SH-SY5Y (cell line): ENCODE data around the gene ELMO3.

ENCODE experiments used
- GATA2 ChIP-seq: IDR thresholded peaks from 2 replicates; pipeline ENCODE4 v1.6.1; 2011; ENCODE audit warnings: mild to moderate bottlenecking, low read depth, low read length
- GATA3 ChIP-seq: IDR thresholded peaks from 2 replicates; pipeline ENCODE4 v1.6.1; 2011; ENCODE audit warnings: low read depth, mild to moderate bottlenecking, low read length, moderate library complexity

Gene ELMO3

GRCh38 chr16:67183627-67184452 lies 15.1 kb upstream of the ELMO3 start, which contains the start of gene MATCAP1:
Gene MATCAP1, minus strand, starts transcription at chr16:67183963. Its CDS starts 3,353 bp downstream, at chr16:67180610.
- TF ChIP-seq GATA3 (no peak), GATA2 (peak; percentile 34; the same call in 1 of the 2 replicates)

GRCh38 chr16:67184453-67184994 lies 14.4 kb upstream of the ELMO3 start:
- TF ChIP-seq GATA2 (no peak), GATA3 (no peak)

- TF ChIP-seq GATA3 (no peak), GATA2 (no peak)
Observed at GRCh38 chr16:67184995-67185650, 13.8 kb upstream of the ELMO3 start.

- TF ChIP-seq GATA3 (no peak), GATA2 (no peak)
Observed at GRCh38 chr16:67185651-67186134, 13.2 kb upstream of the ELMO3 start.

DNA sequence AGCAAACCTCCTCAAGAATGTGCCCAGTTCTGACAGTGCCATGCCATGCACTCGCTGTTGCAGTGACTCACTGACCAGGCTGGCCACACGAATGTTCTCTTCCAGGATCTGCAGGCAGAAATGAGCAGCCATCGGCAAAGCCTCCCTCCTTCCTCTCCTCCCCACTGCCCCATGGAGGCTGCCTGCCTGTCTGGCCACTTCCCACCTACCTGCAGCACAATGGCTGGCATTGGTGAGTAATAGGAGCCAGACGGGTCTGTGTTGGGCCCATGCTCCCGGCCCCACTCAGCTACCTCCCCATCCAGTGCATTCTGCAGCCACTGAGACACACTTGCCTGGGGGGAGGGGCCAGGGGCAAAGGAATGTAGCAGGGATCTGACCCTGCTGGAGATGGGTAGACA lies 12.4 kb upstream of the ELMO3 start:
- TF ChIP-seq GATA3: no peak
- no peak for TF ChIP-seq GATA2

DNA sequence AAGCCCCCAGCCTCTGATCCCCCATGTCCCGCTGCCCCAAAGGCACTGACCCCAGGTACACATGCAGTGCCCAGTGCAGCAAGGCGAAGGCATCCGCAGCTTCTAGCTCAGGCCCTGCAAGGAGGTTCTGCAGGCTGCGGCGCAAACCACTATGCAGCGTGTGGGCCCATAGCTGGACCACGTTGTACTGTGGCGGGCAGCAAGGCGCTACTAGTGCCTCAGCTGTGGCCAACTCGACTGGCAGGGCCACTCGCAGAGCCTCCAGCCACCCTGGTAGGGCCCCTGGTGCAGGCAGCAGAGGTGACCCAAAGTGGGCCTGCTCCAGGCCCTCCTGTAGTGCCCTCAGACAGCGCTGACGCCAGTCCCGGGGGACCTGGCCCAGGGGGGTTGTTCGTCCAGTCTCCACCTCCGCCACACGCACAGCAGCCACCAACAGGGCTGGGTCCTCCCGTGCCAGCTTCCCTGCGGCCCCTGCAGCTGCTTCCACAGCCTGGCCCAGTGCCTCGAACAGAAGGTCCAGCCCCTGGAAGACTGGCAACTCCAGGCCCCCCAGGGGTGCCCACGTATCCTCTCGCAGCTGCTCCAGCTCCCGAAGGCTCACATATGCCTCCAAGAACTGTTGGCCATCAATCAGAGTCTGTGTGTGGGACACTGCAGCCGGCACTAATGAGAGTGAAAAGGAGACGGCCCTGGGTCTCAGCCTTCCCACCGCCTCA lies 11.6 kb upstream of the ELMO3 start:
- no peak for TF ChIP-seq GATA3
- no peak for TF ChIP-seq GATA2

GRCh38 chr16:67188323-67188722 lies 10.6 kb upstream of the ELMO3 start:
- no peak for TF ChIP-seq GATA2
- no peak for TF ChIP-seq GATA3

- TF ChIP-seq GATA3 (no peak), GATA2 (no peak)
Observed at GRCh38 chr16:67188798-67189197, 10.1 kb upstream of the ELMO3 start.

- no peak for TF ChIP-seq GATA3
- no peak for TF ChIP-seq GATA2
Observed at GRCh38 chr16:67190041-67190440, 8.9 kb upstream of the ELMO3 start, which contains the start of gene EXOC3L1. Gene EXOC3L1, minus strand, starts transcription at chr16:67190136. Its CDS starts 460 bp downstream, at chr16:67189676.

GRCh38 chr16:67190448-67191399 lies 8.2 kb upstream of the ELMO3 start:
- TF ChIP-seq GATA2: no peak

DNA sequence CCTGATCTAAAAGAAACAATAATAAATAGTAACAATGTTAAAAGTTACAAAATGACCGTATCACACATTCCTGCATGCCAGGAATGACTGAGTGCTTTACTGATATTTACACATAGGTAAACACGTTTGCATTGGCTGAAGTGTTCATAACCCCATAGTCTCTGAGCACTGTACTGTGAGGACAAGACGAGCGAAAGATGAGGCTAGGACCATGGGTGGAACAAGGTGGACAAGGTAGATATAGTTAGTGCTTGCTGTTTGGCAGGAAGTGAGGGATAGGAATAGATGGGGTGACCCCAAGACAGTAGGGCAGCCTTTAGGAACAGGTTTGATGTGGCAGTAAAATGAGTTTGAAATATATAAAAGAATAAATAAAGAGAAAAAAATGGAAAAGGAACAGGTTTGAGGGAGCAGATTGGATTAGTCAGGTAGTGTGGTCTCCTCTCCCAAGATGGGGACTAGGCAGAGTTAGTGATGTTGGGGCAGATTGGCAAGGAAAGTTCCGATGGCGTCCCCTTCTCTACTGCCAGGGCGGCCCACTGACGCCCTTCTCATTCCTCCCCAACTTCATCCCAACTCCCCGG lies 7.4 kb upstream of the ELMO3 start:
- TF ChIP-seq GATA2: no peak
- no peak for TF ChIP-seq GATA3

GRCh38 chr16:67191995-67192681 lies 6.8 kb upstream of the ELMO3 start, which contains the start of gene E2F4:
Gene E2F4, plus strand, starts transcription at chr16:67192155. Its CDS starts 73 bp downstream, at chr16:67192228.
- TF ChIP-seq GATA2 (no peak), GATA3 (no peak)
